ENCODE measurements around the gene VWA5B2. TPM values are rescaled to one million over a fixed set of nuclear protein-coding genes. Genes with fewer than 3 reads are reported as not detected.

The VWA5B2 gene
- total RNA-seq, 2 experiments from 2014 or later = not detected

DNA sequence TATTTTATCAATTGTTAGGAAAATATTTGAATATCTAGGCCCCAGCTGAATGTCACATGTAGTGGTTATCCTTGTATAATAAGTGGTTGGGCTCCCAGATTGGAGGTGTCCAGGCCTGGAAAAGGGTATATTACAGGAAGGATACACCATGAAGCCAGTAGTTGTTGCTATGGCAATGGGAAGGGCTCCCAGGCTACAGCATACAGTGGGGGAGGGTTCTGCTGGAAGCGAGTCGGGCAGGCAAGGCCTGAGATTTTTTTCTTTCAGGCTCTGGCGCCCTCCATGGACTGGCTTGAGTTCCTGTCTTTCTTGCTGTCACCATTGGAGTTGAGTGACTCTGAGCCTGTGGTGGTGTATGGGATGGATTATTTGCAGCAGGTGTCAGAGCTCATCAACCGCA lies 55.3 kb downstream of the VWA5B2 start:
- DNase-seq = peak; percentile 51

DNA sequence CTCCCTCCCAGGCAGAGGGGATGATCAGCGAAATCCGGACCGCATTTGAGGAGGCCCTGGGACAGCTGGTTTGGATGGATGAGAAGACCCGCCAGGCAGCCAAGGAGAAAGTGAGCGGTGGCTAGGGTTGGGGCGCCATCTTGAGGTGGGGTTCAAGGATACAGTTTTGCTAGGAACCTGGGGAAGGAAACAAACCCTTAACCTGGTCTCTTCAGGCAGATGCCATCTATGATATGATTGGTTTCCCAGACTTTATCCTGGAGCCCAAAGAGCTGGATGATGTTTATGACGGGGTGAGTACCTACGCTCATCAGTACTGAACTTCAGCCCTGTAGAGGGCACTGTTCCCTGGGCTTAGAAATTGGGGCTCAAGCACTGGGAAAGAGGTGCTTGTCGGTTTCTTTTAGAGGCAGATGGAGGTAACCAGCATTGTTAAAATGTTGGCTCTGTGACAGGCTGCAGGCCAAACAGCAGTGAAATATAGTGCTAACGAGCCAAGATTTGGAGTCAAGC lies 60.1 kb downstream of the VWA5B2 start:
- intact Hi-C loops (cut with micrococcal nuclease) = loop anchor here (1.0 to 2.0 kb wide), 3 partner anchors 41 to 394 kb away; partner anchors contain the start of genes ALG3 and EEF1AKMT4
- H3K36me3 Mint-ChIP-seq = no peaks in the 10 kb centered on the region
- DNase-seq = peak; percentile 81
- peaks cover 5% of the 10 kb centered on the region for H3K27me3 Mint-ChIP-seq
- ChIA-PET CTCF (interaction anchor here (0.6 to 4.8 kb wide), 15 partner anchors 9 to 405 kb away, joined by 3 to 53 read pairs (median 4); partner anchors contain the start of genes EEF1AKMT4 and PARL), POLR2A (no interaction called here)
- H3K27ac Mint-ChIP-seq = no peak overlapping the region
- H3K4me3 Mint-ChIP-seq = no peak overlapping the region
- H3K9me3 Mint-ChIP-seq = no peaks in the 10 kb centered on the region
- H3K4me1 Mint-ChIP-seq (ENCODE audit: low read depth) = peaks cover 2% of the 10 kb centered on the region

More for the DNA sequence above, 55.3 kb downstream of the VWA5B2 start:
- H3K27me3 Mint-ChIP-seq = peaks cover 5% of the 10 kb centered on the region
- H3K4me3 Mint-ChIP-seq = no peak overlapping the region
- no peak overlapping the region for H3K27ac Mint-ChIP-seq
- intact Hi-C loops (cut with micrococcal nuclease) = no loop called here
- H3K36me3 Mint-ChIP-seq = no peaks in the 10 kb centered on the region
- CTCF ChIA-PET = interaction anchor here (0.6 to 4.6 kb wide), 4 partner anchors 57 to 389 kb away, joined by 4 to 42 read pairs (median 7); no protein-coding TSS in a partner anchor
- POLR2A ChIA-PET = no interaction called here
- peaks cover 2% of the 10 kb centered on the region for H3K4me1 Mint-ChIP-seq (ENCODE audit: low read depth)
- no peaks in the 10 kb centered on the region for H3K9me3 Mint-ChIP-seq

DNA sequence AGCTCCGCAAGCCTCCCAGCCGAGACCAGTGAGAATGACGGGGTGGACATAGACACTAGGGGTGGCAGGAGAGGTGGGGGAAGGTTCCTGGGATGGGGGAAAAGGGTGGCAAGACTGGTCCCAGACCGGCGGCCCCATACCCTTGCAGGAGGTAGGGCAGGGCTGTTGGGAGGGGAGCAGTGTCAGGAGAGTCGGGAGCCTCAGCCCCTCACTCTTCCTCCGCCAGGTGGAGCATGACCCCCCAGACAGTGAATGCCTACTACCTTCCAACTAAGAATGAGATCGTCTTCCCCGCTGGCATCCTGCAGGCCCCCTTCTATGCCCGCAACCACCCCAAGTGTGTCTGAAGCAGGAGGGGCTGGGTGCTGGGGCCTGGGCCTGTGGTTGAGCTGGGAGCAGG lies 60.9 kb downstream of the VWA5B2 start:
- ChIA-PET CTCF (interaction anchor here (0.6 to 4.8 kb wide), 3 partner anchors 11 to 64 kb away, joined by 3 to 53 read pairs (median 4); no protein-coding TSS in a partner anchor), POLR2A (no interaction called here)
- Mint-ChIP-seq H3K9me3 (no peaks in the 10 kb centered on the region), H3K36me3 (no peaks in the 10 kb centered on the region), H3K4me1 (ENCODE audit: low read depth) (peaks cover 2% of the 10 kb centered on the region), H3K27me3 (peaks cover 5% of the 10 kb centered on the region), H3K4me3 (no peak overlapping the region), H3K27ac (no peak overlapping the region)
- intact Hi-C loops (cut with micrococcal nuclease) = loop anchor here (10.0 kb wide), 1 partner anchor 596 kb away; the partner anchor contains the start of gene YEATS2
- DNase-seq = no peak

DNA sequence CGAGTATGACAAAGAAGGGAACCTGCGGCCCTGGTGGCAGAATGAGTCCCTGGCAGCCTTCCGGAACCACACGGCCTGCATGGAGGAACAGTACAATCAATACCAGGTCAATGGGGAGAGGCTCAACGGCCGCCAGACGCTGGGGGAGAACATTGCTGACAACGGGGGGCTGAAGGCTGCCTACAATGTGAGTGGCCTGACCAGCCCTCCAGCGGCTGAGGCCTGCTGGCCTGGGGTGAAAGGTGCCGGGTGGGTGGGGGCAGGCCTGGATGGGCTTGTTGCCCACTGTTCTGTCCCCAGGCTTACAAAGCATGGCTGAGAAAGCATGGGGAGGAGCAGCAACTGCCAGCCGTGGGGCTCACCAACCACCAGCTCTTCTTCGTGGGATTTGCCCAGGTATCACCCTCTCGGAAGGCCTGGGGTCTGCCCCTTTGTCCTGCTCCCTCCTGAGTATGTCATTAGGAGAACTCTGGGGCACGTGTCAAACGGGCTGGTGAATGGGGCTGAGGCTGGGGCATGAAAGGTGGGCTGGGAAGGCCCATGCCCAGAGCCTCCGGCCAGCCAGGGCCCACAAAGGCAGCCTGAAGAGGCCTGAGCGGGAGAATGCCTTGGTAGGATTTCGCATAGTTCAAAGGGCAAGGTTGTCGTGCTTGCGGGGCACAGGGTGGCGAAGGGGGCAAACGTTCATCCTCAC lies 61.8 kb downstream of the VWA5B2 start:
- peaks cover 2% of the 10 kb centered on the region for H3K4me1 Mint-ChIP-seq (ENCODE audit: low read depth)
- POLR2A ChIA-PET = no interaction called here
- intact Hi-C loops (cut with micrococcal nuclease) = loop anchor here (10.0 kb wide), 1 partner anchor 596 kb away; the partner anchor contains the start of gene YEATS2
- no peaks in the 10 kb centered on the region for H3K36me3 Mint-ChIP-seq
- no peak overlapping the region for H3K4me3 Mint-ChIP-seq
- no peak overlapping the region for H3K27ac Mint-ChIP-seq
- CTCF ChIA-PET = interaction anchor here (4.8 kb wide), 1 partner anchor 64 kb away, joined by 53 read pairs; no protein-coding TSS in a partner anchor
- peaks cover 2% of the 10 kb centered on the region for H3K27me3 Mint-ChIP-seq
- H3K9me3 Mint-ChIP-seq = no peaks in the 10 kb centered on the region
- DNase-seq = no peak

Small RNAs within 50 kb of the gene (microRNA-seq; reads per million reads assigned to microRNA genes)
- 1.6 reads per million for gene MIR1224 (ENCODE audit: borderline microRNAs expressed, borderline number of aligned reads, borderline replicate concordance)

Other genes starting within 250 kb of the VWA5B2 start
- gene ABCC5, start 211.7 kb upstream of the VWA5B2 start, total RNA-seq = 10 to 100 TPM; 13.3 to 15.6 TPM
- not detected for gene HTR3D, start 197.8 kb upstream of the VWA5B2 start, total RNA-seq
- not detected for gene HTR3C, start 176.5 kb upstream of the VWA5B2 start, total RNA-seq
- not detected for gene HTR3E, start 132.5 kb upstream of the VWA5B2 start, total RNA-seq
- gene EIF2B5, start 94.2 kb upstream of the VWA5B2 start, total RNA-seq = 10 to 100 TPM; 49.6 to 51.5 TPM
- gene DVL3, start 74.2 kb upstream of the VWA5B2 start, total RNA-seq = 10 to 100 TPM; 28.5 to 32.4 TPM
- gene AP2M1, start 54.7 kb upstream of the VWA5B2 start, total RNA-seq = 100 to 1,000 TPM; 218 to 221 TPM
- gene ABCF3, start 43.4 kb upstream of the VWA5B2 start, total RNA-seq = 10 to 100 TPM; 41.2 to 48.7 TPM
- gene ALG3, start 19.4 kb downstream of the VWA5B2 start, total RNA-seq = 10 to 100 TPM; 31.6 to 34.1 TPM
- 1 to 10 TPM; 3.5 to 4.4 TPM for gene EEF1AKMT4, start 20.1 kb downstream of the VWA5B2 start, total RNA-seq
- under 1 TPM; 0.21 to 0.51 TPM for gene CAMK2N2, start 32.0 kb downstream of the VWA5B2 start, total RNA-seq
- gene ECE2, start 46.4 kb downstream of the VWA5B2 start, total RNA-seq = not detected
- gene PSMD2, start 69.7 kb downstream of the VWA5B2 start, total RNA-seq = 100 to 1,000 TPM; 246 to 257 TPM
- gene EIF4G1, start 85.0 kb downstream of the VWA5B2 start, total RNA-seq = 100 to 1,000 TPM; 410 to 432 TPM
- 1 to 10 TPM; 7.0 to 8.9 TPM for gene FAM131A, start 108.0 kb downstream of the VWA5B2 start, total RNA-seq
- 1 to 10 TPM; 3.2 to 3.7 TPM for gene CLCN2, start 132.0 kb downstream of the VWA5B2 start, total RNA-seq
- 100 to 1,000 TPM in 1 of 2 experiments, 10 to 100 TPM in 1; 100.0 to 103 TPM for gene POLR2H, start 132.1 kb downstream of the VWA5B2 start, total RNA-seq
- gene THPO, start 148.6 kb downstream of the VWA5B2 start, total RNA-seq = not detected
- gene CHRD, start 150.5 kb downstream of the VWA5B2 start, total RNA-seq = under 1 TPM in 1 of 2 experiments, not detected in 1; 0.21 TPM

Measured in activated CD4-positive, alpha-beta memory T cell treated with anti-CD3 and anti-CD28 coated beads for 36 hours (primary cell).